A673 (cell line): ENCODE results near the gene MGAT4A. TPM values are rescaled to one million over a fixed set of nuclear protein-coding genes. Genes with fewer than 3 reads are reported as not detected.
A peak's percentile ranks its signal among the peaks of the same experiment; 100 is the strongest.

Experiments used
- BruUV-seq: library from RNA; stranded (reverse); fragments of 400-500 nt; replicated peaks from 2 replicates; lab custom pipeline; 2021; lab: Mats Ljungman, UMichigan
- CTCF ChIA-PET: fragments of 300-600 bp; sonication (Branson Sonifier 250); formaldehyde crosslinking; loops from one replicate; lab custom pipeline; 2022; ENCODE audit warnings: antibody characterized with exemption; lab: Charles Lee
- POLR2A ChIA-PET: fragments of 300-600 bp; sonication (Branson Sonifier 250); formaldehyde crosslinking; loops from one replicate; lab custom pipeline; 2022; ENCODE audit warnings: antibody characterized with exemption; ENCODE audit not compliant: low non-redundant PET; lab: Charles Lee
- DNase-seq: peaks from one replicate; pipeline ENCODE4 v3.0.0-alpha.2; 2015; ENCODE audit warnings: low spot score
- H3K27ac ChIP-seq: fragments of 200-600 bp; sonication (generic); 2 replicates; pipeline ENCODE4 v1.5.1; 2016; ENCODE audit warnings: mixed run types, low read depth, mild to moderate bottlenecking, mixed read lengths, antibody characterized with exemption, low read length; ENCODE audit not compliant: poor library complexity, severe bottlenecking
- H3K27me3 ChIP-seq: fragments of 200-600 bp; sonication (generic); replicated peaks from 2 replicates; pipeline ENCODE4 v1.6.1; 2017; ENCODE audit warnings: mixed run types, low read depth, mild to moderate bottlenecking, mixed read lengths, antibody characterized with exemption, low read length; ENCODE audit not compliant: insufficient read depth, poor library complexity
- H3K36me3 ChIP-seq: fragments of 200-600 bp; sonication (generic); 2 replicates; pipeline ENCODE4 v1.6.1; 2016; ENCODE audit warnings: mixed run types, mild to moderate bottlenecking, mixed read lengths, antibody characterized with exemption, low read length; ENCODE audit not compliant: insufficient read depth, poor library complexity, severe bottlenecking
- H3K4me1 ChIP-seq: fragments of 200-600 bp; sonication (generic); 2 replicates; pipeline ENCODE4 v1.6.1; 2017; ENCODE audit warnings: mixed run types, mild to moderate bottlenecking, mixed read lengths, antibody characterized with exemption, low read length; ENCODE audit not compliant: insufficient read depth, poor library complexity, severe bottlenecking
- H3K4me3 ChIP-seq: fragments of 200-600 bp; sonication (generic); 2 replicates; pipeline ENCODE4 v1.5.1; 2016; ENCODE audit warnings: low read depth, mixed run types, mild to moderate bottlenecking, mixed read lengths, low read length; ENCODE audit not compliant: poor library complexity, severe bottlenecking
- H3K9me3 ChIP-seq: fragments of 200-600 bp; sonication (generic); 2 replicates; pipeline ENCODE4 v1.6.1; 2016; ENCODE audit warnings: mixed run types, low read depth, mild to moderate bottlenecking, mixed read lengths, antibody characterized with exemption, low read length; ENCODE audit not compliant: poor library complexity, severe bottlenecking
- CTCF ChIP-seq: fragments of 300-800, 200-600 bp; sonication (generic); conservative IDR thresholded peaks from 2 replicates; pipeline ENCODE4 v1.5.1; 2017; ENCODE audit warnings: low read depth, mild to moderate bottlenecking, antibody characterized with exemption, low read length, moderate library complexity, mixed read lengths
- EZH2 ChIP-seq: fragments of 200-600 bp; sonication (generic); IDR thresholded peaks from 2 replicates; pipeline ENCODE4 v1.6.1; 2017; ENCODE audit warnings: borderline replicate concordance, low read depth, mild to moderate bottlenecking, mixed read lengths, antibody characterized with exemption, low read length; ENCODE audit not compliant: poor library complexity, severe bottlenecking
- intact Hi-C: fragments of 100-400 bp; cut with micrococcal nuclease; formaldehyde crosslinking; loops from one replicate; pipeline ENCODE4 v1.10.0; 2022; ENCODE audit not compliant: unreplicated experiment
- total RNA-seq: library from RNA; stranded (reverse); gene quantifications from 2 replicates; pipeline ENCODE4 v1.2.3, GENCODE V29; 2021

MGAT4A gene
- total RNA-seq, 1 experiment from 2014 or later: 0.09 TPM

DNA sequence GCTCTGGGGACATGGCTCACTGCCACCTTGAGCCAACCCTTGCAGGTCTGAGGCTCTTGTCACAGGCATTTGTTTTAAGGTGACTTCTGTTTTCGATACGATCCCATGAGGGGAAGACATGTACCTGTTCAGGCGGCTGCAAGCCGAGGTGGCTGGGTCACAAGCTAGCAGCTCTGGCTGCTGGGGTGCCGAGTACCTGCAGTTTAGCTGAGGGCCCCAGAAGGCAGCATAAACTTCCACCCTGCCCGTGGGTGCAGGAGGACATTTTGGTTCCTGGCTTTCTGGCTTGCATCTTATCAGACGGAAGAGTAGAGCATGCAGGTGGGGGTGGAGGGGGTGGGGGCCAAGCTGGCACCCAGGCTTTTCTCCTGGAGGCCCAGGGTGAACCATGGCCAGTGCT lies 151.0 kb downstream of the MGAT4A start:
- Histone ChIP-seq H3K9me3 (no peaks in the 10 kb centered on the region), H3K27ac (no peak overlapping the region), H3K36me3 (peaks cover 3% of the 10 kb centered on the region), H3K4me1 (no peaks in the 10 kb centered on the region), H3K4me3 (no peak overlapping the region), H3K27me3 (no peaks in the 10 kb centered on the region)
- intact Hi-C loops: no loop called here
- ChIA-PET CTCF (interaction anchor here (1.7 kb wide), 1 partner anchor 11 kb away, joined by 5 read pairs; no protein-coding TSS in a partner anchor), POLR2A (no interaction called here)
- no TSS peak for BruUV-seq
- no peak for DNase-seq
- TF ChIP-seq EZH2 (no peak), CTCF (no peak)

DNA sequence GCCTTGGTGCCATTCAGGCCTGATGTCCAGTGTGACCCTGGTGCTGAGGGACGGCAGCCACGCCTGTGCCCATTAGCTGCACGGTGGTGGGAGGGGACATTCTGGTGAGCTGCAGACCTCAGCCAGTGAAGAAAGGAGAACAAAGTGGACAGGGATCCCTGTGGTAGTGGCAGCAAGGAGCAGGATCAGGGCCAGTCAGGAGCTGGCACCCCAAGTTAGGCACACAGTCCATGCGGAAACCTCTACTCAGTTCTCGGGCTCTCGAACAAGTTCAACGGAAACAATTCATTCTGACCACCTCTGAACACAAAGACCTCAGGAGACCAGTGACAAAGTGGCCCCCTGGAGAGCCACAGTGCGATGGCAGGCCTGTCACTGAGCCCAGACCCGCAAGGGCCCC lies 152.7 kb downstream of the MGAT4A start:
- peaks cover 3% of the 10 kb centered on the region for H3K36me3 ChIP-seq
- intact Hi-C loops: no loop called here

DNA sequence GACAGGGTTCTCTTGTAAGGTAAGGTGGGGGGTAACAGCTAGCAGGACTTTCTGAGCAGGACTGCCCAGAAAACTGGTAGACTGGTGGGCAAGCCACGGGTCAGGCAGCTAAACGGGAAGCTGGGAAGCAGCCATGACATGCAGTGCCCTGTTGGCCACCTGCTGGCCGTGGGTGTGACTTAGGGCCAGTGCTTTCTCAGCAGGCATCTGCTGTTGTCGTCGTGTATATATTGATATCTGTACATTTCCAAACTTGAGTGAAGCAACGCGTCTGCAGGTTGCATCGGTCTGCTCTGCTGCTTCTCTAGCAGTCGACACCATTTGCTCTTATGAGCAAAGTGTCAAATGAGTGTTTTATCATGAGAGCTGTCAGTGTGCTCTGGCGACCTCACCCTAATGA lies 153.6 kb downstream of the MGAT4A start:
- BruUV-seq: no TSS peak
- CTCF ChIA-PET: no interaction called here
- POLR2A ChIA-PET: no interaction called here

More for the DNA sequence above, 152.7 kb downstream of the MGAT4A start:
- POLR2A ChIA-PET: no interaction called here
- H3K4me3 ChIP-seq: no peak overlapping the region
- H3K4me1 ChIP-seq: no peaks in the 10 kb centered on the region
- no peak overlapping the region for H3K27ac ChIP-seq
- BruUV-seq: no TSS peak
- no peaks in the 10 kb centered on the region for H3K9me3 ChIP-seq
- TF ChIP-seq EZH2 (no peak), CTCF (no peak)
- DNase-seq: no peak
- CTCF ChIA-PET: no interaction called here
- H3K27me3 ChIP-seq: no peaks in the 10 kb centered on the region

More for the DNA sequence above, 153.6 kb downstream of the MGAT4A start:
- TF ChIP-seq CTCF (0 out of 2 replicates have a peak, but pooled peaks have one; percentile 11), EZH2 (no peak)
- Histone ChIP-seq H3K4me1 (no peaks in the 10 kb centered on the region), H3K9me3 (no peaks in the 10 kb centered on the region), H3K36me3 (peaks cover 3% of the 10 kb centered on the region), H3K4me3 (no peak overlapping the region), H3K27me3 (no peaks in the 10 kb centered on the region), H3K27ac (no peak overlapping the region)
- intact Hi-C loops: no loop called here
- DNase-seq: no peak
